ENCODE data around the gene GNPTG. TPM values are rescaled to one million over a fixed set of nuclear protein-coding genes. Genes with fewer than 3 reads are reported as not detected.

GNPTG gene
- total and polyA plus RNA-seq, 2 of the 13 experiments (the other 11 are each of a cell fraction or from before 2014, with no cell fraction given): 22.7 to 71.1 TPM

DNA sequence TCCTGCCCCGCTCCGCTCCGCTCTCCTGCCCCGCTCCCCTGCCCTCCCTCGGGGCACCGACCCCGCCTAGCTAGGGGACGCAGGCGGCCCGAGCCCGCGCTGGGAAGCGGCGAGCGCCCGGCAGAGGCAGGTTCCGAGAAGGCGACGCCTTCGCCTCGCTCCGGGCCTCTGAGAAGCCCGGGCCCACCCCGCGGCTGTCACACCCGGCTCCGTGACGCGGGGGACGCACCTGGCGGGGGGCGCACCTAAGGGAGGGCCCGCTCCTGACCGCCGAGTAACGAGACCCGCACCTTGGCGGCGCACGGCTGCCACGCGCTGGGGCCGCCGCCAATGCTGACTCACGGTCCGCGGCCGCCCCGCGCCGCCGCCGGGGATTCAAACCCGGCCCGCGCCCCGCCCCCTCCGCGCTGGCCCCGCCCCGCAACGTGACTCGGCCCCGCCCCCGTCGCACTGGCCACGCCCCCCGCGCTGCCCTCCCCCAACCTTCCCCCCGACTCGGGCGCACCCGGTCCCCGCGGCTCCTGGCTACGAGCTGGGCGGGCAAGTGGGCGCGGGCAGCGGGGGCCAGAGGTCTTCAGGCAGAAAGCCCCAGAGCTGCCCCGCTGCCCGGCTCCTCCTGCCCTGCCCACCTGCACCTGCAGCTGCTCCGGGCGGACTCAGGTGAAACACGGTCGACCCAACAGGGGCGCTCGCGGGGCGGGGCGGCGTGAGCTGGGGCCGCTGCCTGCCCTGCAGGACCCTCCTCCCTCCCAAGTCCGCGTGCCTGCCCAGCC lies 27.8 kb downstream of the GNPTG start (continued):
- TF ChIP-seq FOXC1 (CRISPR knock-in tag; IDR thresholded peaks at IDR 0.05; ENCODE audit: borderline replicate concordance): no peak; the same call in 1 of the 2 replicates
- TF ChIP-seq KDM3A (CRISPR knock-in tag; IDR thresholded peaks at IDR 0.05; ENCODE audit: low read depth): no peak
- TF ChIP-seq XRCC5 (optimal IDR thresholded peaks at IDR 0.05; ENCODE audit: low read length): no peak
- TF ChIP-seq, protein P1, sequence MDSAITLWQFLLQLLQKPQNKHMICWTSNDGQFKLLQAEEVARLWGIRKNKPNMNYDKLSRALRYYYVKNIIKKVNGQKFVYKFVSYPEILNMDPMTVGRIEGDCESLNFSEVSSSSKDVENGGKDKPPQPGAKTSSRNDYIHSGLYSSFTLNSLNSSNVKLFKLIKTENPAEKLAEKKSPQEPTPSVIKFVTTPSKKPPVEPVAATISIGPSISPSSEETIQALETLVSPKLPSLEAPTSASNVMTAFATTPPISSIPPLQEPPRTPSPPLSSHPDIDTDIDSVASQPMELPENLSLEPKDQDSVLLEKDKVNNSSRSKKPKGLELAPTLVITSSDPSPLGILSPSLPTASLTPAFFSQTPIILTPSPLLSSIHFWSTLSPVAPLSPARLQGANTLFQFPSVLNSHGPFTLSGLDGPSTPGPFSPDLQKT (CRISPR knock-in tag; IDR thresholded peaks at IDR 0.05; ENCODE audit: borderline replicate concordance): no peak
- TF ChIP-seq, protein P2, sequence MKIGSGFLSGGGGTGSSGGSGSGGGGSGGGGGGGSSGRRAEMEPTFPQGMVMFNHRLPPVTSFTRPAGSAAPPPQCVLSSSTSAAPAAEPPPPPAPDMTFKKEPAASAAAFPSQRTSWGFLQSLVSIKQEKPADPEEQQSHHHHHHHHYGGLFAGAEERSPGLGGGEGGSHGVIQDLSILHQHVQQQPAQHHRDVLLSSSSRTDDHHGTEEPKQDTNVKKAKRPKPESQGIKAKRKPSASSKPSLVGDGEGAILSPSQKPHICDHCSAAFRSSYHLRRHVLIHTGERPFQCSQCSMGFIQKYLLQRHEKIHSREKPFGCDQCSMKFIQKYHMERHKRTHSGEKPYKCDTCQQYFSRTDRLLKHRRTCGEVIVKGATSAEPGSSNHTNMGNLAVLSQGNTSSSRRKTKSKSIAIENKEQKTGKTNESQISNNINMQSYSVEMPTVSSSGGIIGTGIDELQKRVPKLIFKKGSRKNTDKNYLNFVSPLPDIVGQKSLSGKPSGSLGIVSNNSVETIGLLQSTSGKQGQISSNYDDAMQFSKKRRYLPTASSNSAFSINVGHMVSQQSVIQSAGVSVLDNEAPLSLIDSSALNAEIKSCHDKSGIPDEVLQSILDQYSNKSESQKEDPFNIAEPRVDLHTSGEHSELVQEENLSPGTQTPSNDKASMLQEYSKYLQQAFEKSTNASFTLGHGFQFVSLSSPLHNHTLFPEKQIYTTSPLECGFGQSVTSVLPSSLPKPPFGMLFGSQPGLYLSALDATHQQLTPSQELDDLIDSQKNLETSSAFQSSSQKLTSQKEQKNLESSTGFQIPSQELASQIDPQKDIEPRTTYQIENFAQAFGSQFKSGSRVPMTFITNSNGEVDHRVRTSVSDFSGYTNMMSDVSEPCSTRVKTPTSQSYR (CRISPR knock-in tag; IDR thresholded peaks at IDR 0.05; ENCODE audit: borderline replicate concordance): no peak
- TF ChIP-seq, protein P3, sequence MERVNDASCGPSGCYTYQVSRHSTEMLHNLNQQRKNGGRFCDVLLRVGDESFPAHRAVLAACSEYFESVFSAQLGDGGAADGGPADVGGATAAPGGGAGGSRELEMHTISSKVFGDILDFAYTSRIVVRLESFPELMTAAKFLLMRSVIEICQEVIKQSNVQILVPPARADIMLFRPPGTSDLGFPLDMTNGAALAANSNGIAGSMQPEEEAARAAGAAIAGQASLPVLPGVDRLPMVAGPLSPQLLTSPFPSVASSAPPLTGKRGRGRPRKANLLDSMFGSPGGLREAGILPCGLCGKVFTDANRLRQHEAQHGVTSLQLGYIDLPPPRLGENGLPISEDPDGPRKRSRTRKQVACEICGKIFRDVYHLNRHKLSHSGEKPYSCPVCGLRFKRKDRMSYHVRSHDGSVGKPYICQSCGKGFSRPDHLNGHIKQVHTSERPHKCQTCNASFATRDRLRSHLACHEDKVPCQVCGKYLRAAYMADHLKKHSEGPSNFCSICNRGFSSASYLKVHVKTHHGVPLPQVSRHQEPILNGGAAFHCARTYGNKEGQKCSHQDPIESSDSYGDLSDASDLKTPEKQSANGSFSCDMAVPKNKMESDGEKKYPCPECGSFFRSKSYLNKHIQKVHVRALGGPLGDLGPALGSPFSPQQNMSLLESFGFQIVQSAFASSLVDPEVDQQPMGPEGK (CRISPR knock-in tag; IDR thresholded peaks at IDR 0.05): peak; percentile 3; the same call in 1 of the 2 replicates
- TF ChIP-seq, protein P4, sequence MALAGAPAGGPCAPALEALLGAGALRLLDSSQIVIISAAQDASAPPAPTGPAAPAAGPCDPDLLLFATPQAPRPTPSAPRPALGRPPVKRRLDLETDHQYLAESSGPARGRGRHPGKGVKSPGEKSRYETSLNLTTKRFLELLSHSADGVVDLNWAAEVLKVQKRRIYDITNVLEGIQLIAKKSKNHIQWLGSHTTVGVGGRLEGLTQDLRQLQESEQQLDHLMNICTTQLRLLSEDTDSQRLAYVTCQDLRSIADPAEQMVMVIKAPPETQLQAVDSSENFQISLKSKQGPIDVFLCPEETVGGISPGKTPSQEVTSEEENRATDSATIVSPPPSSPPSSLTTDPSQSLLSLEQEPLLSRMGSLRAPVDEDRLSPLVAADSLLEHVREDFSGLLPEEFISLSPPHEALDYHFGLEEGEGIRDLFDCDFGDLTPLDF (CRISPR knock-in tag; IDR thresholded peaks at IDR 0.05): 0 out of 2 replicates have a peak, but pooled peaks have one; percentile 41
- no peak for TF ChIP-seq ZMYM2 (CRISPR knock-in tag; IDR thresholded peaks at IDR 0.05)
- TF ChIP-seq PHF8 (CRISPR knock-in tag; IDR thresholded peaks at IDR 0.05): peak; percentile 43
- TF ChIP-seq ATAD3A (CRISPR knock-in tag; IDR thresholded peaks at IDR 0.05): no peak
- peak; percentile 76; the same call in 1 of the 2 replicates for TF ChIP-seq SIN3A (IDR thresholded peaks at IDR 0.05; ENCODE audit: borderline replicate concordance, low read depth, low read length)
- no peak for TF ChIP-seq HOXD1 (CRISPR knock-in tag; IDR thresholded peaks at IDR 0.05)
- TF ChIP-seq, protein P5, sequence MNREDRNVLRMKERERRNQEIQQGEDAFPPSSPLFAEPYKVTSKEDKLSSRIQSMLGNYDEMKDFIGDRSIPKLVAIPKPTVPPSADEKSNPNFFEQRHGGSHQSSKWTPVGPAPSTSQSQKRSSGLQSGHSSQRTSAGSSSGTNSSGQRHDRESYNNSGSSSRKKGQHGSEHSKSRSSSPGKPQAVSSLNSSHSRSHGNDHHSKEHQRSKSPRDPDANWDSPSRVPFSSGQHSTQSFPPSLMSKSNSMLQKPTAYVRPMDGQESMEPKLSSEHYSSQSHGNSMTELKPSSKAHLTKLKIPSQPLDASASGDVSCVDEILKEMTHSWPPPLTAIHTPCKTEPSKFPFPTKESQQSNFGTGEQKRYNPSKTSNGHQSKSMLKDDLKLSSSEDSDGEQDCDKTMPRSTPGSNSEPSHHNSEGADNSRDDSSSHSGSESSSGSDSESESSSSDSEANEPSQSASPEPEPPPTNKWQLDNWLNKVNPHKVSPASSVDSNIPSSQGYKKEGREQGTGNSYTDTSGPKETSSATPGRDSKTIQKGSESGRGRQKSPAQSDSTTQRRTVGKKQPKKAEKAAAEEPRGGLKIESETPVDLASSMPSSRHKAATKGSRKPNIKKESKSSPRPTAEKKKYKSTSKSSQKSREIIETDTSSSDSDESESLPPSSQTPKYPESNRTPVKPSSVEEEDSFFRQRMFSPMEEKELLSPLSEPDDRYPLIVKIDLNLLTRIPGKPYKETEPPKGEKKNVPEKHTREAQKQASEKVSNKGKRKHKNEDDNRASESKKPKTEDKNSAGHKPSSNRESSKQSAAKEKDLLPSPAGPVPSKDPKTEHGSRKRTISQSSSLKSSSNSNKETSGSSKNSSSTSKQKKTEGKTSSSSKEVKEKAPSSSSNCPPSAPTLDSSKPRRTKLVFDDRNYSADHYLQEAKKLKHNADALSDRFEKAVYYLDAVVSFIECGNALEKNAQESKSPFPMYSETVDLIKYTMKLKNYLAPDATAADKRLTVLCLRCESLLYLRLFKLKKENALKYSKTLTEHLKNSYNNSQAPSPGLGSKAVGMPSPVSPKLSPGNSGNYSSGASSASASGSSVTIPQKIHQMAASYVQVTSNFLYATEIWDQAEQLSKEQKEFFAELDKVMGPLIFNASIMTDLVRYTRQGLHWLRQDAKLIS (CRISPR knock-in tag; IDR thresholded peaks at IDR 0.05): no peak
- no peak for TF ChIP-seq SOX13 (IDR thresholded peaks at IDR 0.05)
- TF ChIP-seq SOX13 (CRISPR knock-in tag; conservative IDR thresholded peaks at IDR 0.05 in 1 of 2, IDR thresholded peaks at IDR 0.05 in 1 of 2): no peak
- TF ChIP-seq, protein P6, sequence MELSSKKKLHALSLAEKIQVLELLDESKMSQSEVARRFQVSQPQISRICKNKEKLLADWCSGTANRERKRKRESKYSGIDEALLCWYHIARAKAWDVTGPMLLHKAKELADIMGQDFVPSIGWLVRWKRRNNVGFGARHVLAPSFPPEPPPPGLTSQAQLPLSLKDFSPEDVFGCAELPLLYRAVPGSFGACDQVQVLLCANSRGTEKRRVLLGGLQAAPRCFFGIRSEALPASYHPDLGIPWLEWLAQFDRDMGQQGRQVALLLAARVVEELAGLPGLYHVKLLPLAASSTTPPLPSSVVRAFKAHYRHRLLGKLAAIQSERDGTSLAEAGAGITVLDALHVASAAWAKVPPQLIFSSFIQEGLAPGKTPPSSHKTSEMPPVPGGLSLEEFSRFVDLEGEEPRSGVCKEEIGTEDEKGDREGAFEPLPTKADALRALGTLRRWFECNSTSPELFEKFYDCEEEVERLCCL (CRISPR knock-in tag; IDR thresholded peaks at IDR 0.05; ENCODE audit: borderline replicate concordance): no peak
